Measurements from ENCODE around the gene LMF1. TPM values are rescaled to one million over a fixed set of nuclear protein-coding genes. Genes with fewer than 3 reads are reported as not detected.
A peak's percentile ranks its signal among the peaks of the same experiment; 100 is the strongest.

LMF1 gene
- total and polyA plus RNA-seq, 12 donors, result 5.1 to 15.4 (median 7.6) TPM

DNA sequence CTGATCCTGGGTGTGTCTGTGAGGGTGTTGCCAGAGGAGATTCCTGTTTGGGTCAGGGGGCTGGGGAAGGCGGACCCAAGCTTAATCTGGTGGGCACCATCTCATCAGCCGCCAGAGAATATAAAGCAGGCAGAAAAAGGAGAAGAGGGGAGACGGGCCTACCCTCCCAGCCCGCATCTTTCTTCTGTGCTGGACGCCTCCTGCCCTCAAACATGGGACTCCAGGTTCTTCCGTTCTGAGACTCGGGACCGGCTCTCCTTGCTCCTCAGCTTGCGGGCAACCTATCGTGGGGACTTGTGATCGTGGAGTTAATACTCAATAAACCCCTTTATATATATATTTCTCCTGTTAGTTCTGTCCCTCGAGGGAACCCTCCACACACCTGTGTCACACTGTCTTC lies 64.5 kb downstream of the LMF1 start:
- 98 to 99% methylated on average over 12 of the region's 12 CpGs for WGBS, 2 donors
- H3K4me1 ChIP-seq, result no peaks in the 10 kb centered on the region
- ATAC-seq, result no peak
- no peak for DNase-seq
- H3K36me3 ChIP-seq, result peaks cover 0 to 44% (median 8%) of the 10 kb centered on the region in 9 donors
- no peak overlapping the region for H3K4me3 ChIP-seq
- no peaks in the 10 kb centered on the region for H3K27me3 ChIP-seq
- intact Hi-C loops (cut with DNase I), result no loop called here
- peaks cover 0 to 19% (median 9%) of the 10 kb centered on the region in 11 donors for H3K9me3 ChIP-seq
- H3K27ac ChIP-seq, result no peak overlapping the region
- TF ChIP-seq, protein P1, sequence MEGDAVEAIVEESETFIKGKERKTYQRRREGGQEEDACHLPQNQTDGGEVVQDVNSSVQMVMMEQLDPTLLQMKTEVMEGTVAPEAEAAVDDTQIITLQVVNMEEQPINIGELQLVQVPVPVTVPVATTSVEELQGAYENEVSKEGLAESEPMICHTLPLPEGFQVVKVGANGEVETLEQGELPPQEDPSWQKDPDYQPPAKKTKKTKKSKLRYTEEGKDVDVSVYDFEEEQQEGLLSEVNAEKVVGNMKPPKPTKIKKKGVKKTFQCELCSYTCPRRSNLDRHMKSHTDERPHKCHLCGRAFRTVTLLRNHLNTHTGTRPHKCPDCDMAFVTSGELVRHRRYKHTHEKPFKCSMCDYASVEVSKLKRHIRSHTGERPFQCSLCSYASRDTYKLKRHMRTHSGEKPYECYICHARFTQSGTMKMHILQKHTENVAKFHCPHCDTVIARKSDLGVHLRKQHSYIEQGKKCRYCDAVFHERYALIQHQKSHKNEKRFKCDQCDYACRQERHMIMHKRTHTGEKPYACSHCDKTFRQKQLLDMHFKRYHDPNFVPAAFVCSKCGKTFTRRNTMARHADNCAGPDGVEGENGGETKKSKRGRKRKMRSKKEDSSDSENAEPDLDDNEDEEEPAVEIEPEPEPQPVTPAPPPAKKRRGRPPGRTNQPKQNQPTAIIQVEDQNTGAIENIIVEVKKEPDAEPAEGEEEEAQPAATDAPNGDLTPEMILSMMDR (IDR thresholded peaks at IDR 0.05), result no peak

DNA sequence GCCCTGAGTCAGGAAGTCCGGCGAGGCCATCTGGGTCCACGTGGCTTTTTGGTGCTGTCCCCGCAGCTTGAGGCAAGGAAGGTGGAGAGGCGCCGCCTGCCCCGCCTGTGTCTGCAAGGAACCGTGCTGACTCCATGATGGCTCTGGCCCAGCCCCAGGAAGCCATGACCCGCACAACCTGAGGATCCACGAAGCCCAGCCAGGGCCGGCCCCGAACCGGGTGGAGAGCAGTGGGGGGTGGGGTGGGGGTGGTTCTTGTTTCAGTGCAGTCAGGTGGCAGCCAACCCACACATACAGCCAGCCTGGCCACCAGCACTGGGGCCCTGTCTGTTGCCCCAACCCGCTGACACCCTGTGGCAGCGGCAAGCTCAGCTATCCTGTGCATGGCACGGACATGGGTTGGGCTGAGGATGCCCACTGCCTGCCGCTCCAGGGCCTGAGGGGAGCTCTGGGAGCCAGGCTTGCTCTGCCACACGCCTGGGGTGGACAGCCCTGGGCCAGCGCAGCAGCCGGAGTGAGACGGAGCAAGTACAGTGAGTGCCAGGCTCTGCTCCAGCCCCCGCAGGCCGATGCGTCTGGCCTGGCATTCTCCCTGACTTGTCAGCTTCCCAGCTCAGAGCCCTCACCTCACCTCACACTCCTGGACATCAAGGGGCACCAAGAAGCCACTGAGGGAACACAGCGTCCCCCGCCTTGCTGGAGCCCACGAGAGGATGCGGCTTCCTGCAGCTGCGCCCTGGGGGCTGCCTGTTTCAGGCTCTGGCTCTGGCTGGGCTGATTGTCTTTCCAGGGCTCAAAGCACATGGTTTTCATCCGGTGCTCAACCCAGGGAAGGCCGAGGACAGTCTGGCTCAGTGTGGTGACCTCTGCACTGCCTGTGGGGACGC lies 68.8 kb downstream of the LMF1 start:
- intact Hi-C loops (cut with DNase I), result no loop called here
- peak in 7 of 8 donors; percentile 17 to 87 (median 59) for ATAC-seq
- WGBS, 2 donors, result 78 to 87% methylated on average over 30 to 32 of the region's 32 CpGs
- TF ChIP-seq, protein P1 (IDR thresholded peaks at IDR 0.05), result no peak
- peaks cover 0 to 9% (median 6%) of the 10 kb centered on the region in 11 donors for H3K9me3 ChIP-seq
- DNase-seq, result peak in 1 of 2 donors; percentile 34
- H3K27me3 ChIP-seq, result no peaks in the 10 kb centered on the region
- H3K4me3 ChIP-seq, result no peak overlapping the region
- peak overlapping the region in 1 of 10 donors; percentile 55 for H3K27ac ChIP-seq
- peaks cover 0 to 12% (median 0%) of the 10 kb centered on the region in 9 donors for H3K36me3 ChIP-seq
- no peaks in the 10 kb centered on the region for H3K4me1 ChIP-seq

GRCh38 chr16:901149-901548 lies 69.6 kb downstream of the LMF1 start:
- DNase-seq (no peak), ATAC-seq (no peak)
- Histone ChIP-seq H3K27ac (no peak overlapping the region), H3K4me1 (no peaks in the 10 kb centered on the region), H3K9me3 (peaks cover 0 to under 1% (median 0%) of the 10 kb centered on the region in 11 donors), H3K27me3 (no peaks in the 10 kb centered on the region), H3K4me3 (no peak overlapping the region), H3K36me3 (peaks cover 0 to 8% (median 0%) of the 10 kb centered on the region in 9 donors)
- WGBS, 2 donors, result 74 to 83% methylated on average over 11 of the region's 11 CpGs
- intact Hi-C loops (cut with DNase I), result no loop called here
- TF ChIP-seq, protein P1 (IDR thresholded peaks at IDR 0.05), result no peak

- intact Hi-C loops (cut with DNase I), result no loop called here
- ATAC-seq (no peak), DNase-seq (no peak)
- no peak overlapping the region for H3K4me3 ChIP-seq
- H3K36me3 ChIP-seq, result no peaks in the 10 kb centered on the region
- H3K9me3 ChIP-seq, result no peaks in the 10 kb centered on the region
- no peaks in the 10 kb centered on the region for H3K27me3 ChIP-seq
- 98% methylated on average over 6 to 7 of the region's 7 CpGs for WGBS, 2 donors
- no peak overlapping the region for H3K27ac ChIP-seq
- TF ChIP-seq, protein P1 (IDR thresholded peaks at IDR 0.05), result no peak
- no peaks in the 10 kb centered on the region for H3K4me1 ChIP-seq
These were observed 70.6 kb downstream of the LMF1 start for GRCh38 chr16:900211-900610.

Measured in heart right ventricle (tissue), 16 donors.